ENCODE results near the gene AZIN2.
"Not testable (repeated sequence)": the region's sequence is repeated elsewhere in the genome, so short reads cannot be mapped to it uniquely, and the experiment has no call there.

The AZIN2 gene

DNA sequence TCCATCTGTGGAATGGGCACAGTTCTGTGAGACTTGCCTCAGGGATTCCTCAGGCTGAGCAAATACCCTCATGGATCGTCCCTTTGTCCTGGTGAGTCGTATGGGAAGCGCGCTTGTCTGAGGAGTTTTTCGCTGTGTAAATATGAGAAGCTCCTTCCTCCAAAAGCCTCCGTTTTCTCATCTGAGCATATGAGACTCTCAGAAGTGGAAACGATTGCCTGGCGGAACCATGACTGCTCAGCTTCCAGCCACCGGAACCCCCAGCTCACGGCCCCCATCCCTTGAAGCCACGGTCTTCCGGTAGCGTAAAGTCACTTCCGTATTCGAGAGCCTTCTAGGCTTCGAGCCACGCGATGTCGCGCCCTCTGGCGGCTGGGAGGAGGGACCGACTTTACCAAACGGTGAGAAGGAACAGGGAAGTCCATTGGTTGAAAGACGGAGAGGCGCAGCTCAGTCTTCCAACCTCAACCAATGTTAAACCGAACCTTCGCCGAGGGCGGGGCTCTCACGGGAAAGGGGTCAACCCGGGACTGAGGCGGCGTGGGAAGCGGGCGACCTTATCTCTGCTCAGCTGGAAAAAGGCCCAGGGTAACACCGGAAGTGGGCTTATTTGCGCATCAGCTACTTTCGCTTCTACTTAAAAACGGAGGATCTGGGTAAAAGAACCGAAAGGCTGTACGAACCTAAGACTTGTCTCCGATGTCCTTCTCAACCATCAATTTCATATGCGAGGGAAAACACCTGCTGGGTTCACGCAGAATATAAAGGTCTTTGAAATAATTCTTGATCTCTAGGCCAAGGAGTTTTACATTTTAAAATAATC is 46.3 kb downstream of the AZIN2 start:
- peak; percentile 97 for DNase-seq (ENCODE audit: low read depth)

DNA sequence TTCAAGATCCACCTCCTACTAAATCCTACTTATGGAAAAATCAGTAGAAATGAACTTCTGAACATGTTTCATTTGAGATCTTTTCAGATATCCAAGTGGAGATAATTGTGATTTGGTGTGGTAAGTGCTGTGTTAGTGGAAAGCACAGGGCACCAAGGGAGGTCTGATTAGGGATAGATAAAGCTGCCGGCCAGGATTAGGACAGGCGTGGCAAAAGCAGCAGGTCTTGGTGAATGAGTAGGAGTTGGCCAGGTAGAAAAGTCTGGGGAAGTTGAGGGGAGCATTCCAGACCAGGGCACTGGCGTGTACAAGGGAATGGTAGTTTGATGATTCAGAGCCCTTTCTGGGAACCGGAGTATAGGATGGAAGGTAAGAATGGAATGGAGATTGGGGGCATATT is 47.8 kb downstream of the AZIN2 start:
- no peak for DNase-seq (ENCODE audit: low read depth)

DNA sequence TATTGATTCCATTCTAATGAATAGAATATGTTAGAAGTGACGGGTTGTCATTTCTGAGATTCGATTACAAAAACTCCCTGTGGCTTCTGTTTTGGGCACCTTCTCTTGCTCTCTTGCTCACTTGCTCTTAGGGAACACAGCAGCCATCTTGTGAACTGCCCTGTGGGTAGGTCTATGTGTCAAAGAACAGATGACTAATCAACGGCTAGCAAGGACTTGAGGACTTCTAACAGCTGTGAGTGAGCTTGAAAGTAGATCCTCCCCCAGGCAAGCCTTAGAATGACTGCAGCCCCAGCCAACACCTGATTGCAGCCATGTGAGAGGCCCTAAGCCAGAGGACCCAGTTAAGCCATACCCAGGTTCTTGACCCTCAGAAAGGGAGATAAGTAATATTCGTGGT is 49.3 kb downstream of the AZIN2 start:
- DNase-seq (ENCODE audit: low read depth), result no peak

DNA sequence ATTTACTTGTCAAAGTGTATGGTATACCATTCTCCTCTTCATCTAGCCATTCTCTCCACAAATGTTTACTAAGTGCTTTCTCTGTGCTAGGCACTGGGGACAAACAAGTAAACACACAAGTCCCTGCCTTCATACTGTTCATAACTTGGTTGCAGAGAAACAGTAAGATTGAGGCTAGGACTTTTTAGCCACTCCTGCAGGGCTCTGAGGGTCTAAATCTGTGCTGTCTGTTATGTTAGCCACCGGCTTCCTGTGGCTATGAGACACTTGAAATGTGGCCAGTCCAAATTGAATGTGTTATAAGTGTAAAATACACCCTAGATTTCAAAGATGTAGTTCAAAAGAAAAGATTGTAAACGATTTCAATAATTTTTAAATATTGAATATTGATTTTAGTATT is 50.2 kb downstream of the AZIN2 start:
- no peak for DNase-seq (ENCODE audit: low read depth)

GRCh38 chr1:33132549-33132948 is 51.6 kb downstream of the AZIN2 start:
- DNase-seq (ENCODE audit: low read depth), result no peak

DNA sequence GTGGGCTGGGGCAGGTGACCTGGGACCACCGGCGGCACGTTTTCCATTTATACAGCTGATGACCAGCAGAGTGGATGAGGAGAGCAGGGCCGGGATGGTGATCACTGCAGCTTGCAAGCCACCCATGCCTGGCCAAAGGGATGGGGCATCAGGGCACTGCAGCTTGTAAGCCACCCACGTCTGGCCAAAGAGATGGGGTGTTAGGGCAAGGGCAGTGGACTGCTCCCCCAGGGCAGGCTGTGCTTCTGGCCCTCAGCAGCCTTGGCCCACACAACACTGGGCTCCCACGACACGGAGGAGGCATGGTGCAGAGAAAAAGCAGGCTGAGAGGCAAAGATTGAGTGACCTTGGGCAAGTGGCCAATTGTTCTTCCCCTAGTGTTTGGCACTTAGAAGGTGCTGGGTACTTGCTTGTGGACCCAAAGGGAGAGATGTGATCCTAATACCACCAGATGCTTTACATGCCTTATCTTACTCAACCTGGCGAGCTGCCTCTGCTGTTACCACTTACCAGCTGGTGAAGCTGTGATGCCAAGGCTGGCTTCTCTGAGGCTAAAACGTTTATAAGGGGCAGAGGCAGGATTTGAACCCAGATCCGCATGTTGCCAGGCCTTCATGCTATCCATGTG is 52.6 kb downstream of the AZIN2 start:
- DNase-seq (ENCODE audit: low read depth), result no peak

DNA sequence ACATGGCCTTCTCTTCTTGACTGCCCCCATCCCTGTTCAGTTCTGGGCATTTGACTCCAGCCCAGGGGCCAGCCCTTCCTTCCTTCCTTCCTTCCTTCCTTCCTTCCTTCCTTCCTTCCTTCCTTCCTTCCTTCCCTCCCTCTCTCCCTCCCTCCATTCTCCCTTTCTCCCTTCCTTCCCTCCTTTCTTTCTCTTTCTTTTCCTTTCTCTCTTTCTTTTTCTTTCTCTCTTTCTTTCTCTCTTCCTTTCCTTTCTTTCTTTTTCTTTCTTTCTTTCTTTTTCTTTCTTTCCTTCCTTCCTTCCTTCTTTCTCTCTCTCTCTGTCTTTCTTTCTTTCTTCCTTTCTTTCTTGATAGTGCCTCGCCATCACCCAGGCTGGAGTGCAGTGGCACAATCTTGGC is 55.1 kb downstream of the AZIN2 start:
- DNase-seq (ENCODE audit: low read depth), result not testable (repeated sequence)

DNA sequence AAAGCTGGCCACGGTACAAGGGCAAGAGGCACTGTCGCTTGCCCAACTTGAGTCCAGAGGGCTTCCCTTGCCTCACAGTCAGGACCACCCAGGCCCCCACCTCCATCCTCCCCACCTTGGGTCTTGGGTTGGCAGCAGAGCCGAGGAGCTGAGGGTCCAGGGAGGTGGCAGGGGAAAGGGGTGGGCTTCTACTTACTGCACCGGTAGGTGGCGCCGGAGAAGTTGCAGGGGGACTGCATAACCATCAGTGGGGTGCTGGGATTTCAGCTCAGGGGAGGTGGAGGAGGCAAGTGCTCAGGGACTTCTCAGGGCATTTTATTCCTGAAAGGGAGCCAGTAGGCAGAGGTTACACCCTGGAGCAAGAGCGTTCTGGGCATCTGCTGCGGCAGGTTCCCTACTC is 56.8 kb downstream of the AZIN2 start:
- no peak for DNase-seq (ENCODE audit: low read depth)

- DNase-seq (ENCODE audit: low read depth), result no peak
Observed at GRCh38 chr1:33140153-33141149, 59.5 kb downstream of the AZIN2 start.

DNA sequence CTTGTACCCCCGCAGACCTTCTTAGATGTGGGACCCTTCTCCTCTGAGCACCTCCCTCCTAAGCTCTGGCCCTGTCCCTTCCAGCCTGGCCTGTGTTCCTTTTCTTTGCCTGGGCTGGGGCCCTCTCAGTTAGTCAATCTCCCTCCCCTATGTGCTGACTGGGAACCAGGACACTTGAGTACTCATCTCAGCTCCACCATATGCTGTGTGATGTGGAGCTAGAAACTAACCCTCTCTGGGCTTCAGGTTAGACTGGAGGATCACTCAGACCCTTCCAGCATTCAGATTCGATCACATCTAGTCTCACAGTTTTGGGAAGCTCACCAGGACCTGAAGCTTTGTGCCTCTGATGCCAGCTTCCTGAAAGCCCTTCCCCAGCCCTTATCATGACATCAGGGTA is 60.3 kb downstream of the AZIN2 start:
- no peak for DNase-seq (ENCODE audit: low read depth)

- DNase-seq (ENCODE audit: low read depth), result no peak
Observed at GRCh38 chr1:33141781-33142180, 60.8 kb downstream of the AZIN2 start.

DNA sequence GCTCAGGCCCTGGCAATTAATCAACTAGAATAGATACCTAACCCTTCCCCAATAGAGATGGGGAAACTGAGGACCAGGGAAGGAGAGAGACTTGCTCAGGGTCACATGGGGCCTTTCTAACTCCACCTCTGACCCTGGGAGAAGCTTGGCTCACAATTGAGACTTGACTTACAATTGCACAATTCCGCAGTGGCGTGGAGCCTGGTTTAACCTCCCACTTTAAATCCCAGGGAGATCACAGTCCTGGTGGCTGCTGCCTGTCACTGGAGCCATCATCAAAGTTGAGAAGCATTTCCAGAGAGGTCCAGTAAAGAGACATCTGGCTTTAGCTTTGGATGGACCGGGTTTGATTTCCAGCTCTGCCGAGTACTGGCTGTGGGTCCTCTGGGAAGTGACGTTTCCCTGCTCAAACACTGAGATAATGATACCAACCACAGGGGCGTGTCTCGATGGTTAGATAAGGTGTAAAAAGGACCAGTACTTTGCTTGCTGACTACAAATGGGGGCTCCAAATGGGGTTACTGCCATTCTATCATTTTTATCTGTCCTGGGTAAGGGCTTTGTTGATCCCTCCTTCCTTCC is 61.6 kb downstream of the AZIN2 start:
- DNase-seq (ENCODE audit: low read depth), result no peak

DNA sequence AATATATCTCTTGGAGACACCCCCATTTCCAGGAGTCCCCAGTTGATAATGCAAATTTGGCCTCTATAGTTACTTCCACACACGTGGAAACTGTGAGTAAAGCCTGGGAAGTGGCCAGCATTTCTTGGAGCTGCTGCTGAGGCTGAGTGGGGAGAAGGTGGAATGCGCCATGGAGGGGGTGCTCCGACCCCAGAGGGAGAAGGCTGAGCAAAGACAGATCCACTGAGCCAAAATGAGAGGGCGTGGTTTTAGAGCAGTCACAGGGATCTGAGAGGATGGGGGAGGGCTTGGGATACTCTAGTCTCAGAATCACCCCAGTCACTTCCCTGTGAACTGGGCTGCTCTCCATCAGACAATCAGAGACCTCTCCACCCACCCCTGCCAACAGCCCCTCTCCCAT is 62.2 kb downstream of the AZIN2 start:
- no peak for DNase-seq (ENCODE audit: low read depth)

DNA sequence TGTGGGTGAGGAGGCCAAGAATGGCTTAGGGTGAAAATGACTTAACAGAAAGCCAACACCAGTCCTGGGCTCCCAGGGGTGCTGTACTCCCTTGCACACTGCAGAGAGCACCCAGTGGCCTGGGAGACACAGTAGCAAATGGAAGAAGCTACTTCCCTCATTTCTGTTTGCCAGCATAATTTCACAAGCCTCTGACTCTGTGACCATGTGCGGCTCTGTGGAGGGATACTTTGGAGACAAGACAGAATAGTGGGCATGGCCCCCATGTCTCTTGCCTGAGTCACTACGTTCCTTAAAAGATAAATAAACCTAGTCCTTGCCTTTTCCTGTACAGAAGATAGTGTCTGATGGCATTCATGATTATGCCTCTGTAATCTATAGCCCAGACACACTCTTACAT is 62.7 kb downstream of the AZIN2 start:
- DNase-seq (ENCODE audit: low read depth), result no peak

GRCh38 chr1:33146003-33146402 is 65.0 kb downstream of the AZIN2 start:
- DNase-seq (ENCODE audit: low read depth), result no peak

DNA sequence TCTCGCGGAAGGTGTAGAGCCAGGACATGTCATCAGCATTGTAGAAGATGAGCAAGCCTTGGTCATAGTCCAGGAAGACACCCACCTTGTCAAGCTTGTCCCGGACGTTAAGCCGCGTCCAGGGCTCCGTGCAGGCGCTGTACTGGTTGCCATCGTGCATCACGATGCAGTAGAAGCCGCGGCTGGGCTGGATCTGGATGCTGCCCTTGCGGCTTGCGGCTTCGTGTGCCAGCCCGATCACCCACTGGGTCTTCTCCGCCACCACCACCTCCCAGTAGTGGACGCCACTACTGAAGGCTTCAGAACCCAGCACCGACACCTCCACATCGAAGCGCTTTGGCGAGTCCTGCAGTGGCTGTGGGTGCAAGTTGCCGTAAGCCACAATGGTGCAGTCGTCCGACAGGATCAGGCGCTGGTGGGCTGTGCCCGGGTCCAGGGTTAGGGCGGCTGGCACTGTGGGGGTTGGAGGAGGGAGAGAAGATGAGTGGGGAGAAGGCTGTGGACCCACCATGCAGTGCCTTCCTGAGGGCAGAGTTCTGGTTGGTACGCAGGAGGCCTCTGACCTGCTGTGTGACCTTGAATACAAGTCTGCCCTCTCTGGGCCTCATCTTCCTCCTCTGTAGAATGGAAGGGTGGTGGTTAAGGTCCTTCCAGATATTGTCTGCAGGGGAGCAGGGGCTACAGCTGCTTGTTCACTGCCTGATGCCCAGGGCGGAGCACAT is 66.5 kb downstream of the AZIN2 start:
- no peak for DNase-seq (ENCODE audit: low read depth)

DNA sequence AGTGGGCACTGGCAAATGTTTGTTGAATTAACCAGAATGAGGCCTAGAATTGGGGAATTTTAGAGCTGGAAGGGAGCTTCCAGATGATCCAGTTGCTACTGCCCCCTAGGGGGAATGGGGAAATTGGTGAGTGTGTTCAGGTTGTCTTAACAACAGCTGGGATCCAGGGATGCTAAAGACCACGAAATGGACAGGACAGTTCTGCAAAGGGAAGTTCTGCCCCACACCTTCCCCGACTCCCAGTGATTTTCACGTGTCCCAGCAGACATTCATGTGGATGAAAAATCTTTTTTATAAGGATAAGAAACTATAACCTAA is 67.0 kb downstream of the AZIN2 start:
- no peak for DNase-seq (ENCODE audit: low read depth)

GRCh38 chr1:33148615-33149014 is 67.7 kb downstream of the AZIN2 start:
- DNase-seq (ENCODE audit: low read depth), result no peak

GRCh38 chr1:33149453-33150190 is 68.7 kb downstream of the AZIN2 start:
- DNase-seq (ENCODE audit: low read depth), result no peak

DNA sequence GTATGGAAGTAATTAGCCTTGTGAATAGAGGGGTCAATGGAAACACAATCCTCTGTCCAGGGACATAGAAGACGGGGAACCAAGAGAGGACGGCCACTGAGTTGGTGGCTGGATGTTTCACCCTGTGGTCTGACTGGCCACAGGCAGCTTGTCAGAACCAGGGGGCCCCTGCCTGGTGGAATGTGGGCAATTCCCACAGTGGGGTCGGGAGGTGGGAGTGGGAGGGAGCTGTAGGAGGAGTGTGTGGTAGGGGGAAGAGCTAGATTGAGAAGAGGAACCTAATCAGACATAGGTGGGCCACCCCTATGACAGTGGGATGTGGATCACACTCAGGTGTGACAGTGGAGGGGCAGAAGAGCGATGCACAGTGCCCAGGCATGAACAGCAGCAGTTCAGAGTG is 69.6 kb downstream of the AZIN2 start:
- DNase-seq (ENCODE audit: low read depth), result no peak

DNA sequence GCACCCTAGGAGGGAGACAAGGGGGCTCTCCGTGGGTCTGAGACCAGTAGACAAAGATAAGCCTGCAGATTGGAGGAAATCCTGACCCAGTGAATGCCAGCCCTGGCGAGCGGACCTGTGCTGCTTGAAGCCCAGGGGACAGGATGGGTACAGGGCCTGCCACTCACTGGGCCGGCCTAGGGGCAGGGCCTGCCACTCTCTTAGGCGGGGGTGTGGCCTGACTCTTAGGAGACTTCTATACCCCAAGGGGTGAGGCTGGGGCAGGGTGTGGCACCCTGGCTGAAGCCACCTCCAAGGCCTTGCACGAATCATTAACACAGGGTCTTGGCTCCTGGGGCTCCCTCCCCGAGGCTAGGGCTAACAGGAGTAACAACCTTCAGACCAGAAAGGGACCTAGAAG is 70.2 kb downstream of the AZIN2 start:
- no peak for DNase-seq (ENCODE audit: low read depth)
